ENCODE results near the gene SHMT2. TPM values are rescaled to one million over a fixed set of nuclear protein-coding genes. Genes with fewer than 3 reads are reported as not detected.

SHMT2 gene
- total and polyA plus RNA-seq, 9 of the 15 experiments (the other 6 are each of a cell fraction or from before 2014, with no cell fraction given): 46.1 to 319 (median 115) TPM

DNA sequence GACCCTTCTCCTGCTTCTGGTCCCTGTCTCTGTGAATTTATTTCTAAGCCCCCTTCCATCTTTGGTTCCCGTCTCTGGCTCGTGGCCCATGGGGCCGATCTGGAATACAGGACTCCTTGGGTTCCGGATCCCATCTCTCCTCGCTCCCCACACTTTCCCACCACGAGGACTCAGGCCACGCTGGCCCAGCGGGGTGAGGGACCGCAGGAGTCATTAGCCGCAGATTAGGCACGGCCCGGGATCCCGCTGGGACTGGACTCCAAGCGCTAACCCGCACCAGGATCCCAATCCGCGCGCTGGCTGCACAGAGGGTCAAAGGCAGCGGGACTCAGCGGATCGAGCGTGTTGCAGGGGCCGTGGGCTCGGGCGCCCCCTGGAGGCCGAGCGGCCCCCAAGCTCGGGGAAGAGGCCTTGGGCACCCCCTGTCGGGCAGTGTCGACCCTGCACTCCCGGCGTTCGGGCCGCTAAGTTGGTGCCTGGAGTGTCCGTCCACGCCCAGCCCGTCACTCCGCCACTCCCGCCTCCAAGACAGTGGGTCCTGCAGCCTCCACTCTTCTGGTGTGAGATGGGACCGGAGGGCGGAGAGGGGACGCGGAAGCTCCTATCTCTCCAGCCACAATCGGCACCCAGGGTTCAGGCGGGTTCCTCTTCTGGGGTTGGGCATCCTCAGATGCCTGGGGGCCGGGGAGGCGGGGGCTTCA is 9.5 kb downstream of the SHMT2 start (continued):
- TF ChIP-seq KLF16 (IDR thresholded peaks at IDR 0.05): peak; percentile 78
- TF ChIP-seq CTBP1 (IDR thresholded peaks at IDR 0.05; ENCODE audit: borderline replicate concordance): peak; percentile 93
- TF ChIP-seq SP1 (CRISPR knock-in tag; IDR thresholded peaks at IDR 0.05): peak; percentile 90
- TF ChIP-seq SAFB (IDR thresholded peaks at IDR 0.05; ENCODE audit: borderline replicate concordance, low read depth, low read length): 0 out of 2 replicates have a peak, but pooled peaks have one; percentile 53
- peak; percentile 55 for TF ChIP-seq BCOR (IDR thresholded peaks at IDR 0.05)
- no peak for TF ChIP-seq SNAPC5 (CRISPR knock-in tag; IDR thresholded peaks at IDR 0.05)
- TF ChIP-seq, protein P1, sequence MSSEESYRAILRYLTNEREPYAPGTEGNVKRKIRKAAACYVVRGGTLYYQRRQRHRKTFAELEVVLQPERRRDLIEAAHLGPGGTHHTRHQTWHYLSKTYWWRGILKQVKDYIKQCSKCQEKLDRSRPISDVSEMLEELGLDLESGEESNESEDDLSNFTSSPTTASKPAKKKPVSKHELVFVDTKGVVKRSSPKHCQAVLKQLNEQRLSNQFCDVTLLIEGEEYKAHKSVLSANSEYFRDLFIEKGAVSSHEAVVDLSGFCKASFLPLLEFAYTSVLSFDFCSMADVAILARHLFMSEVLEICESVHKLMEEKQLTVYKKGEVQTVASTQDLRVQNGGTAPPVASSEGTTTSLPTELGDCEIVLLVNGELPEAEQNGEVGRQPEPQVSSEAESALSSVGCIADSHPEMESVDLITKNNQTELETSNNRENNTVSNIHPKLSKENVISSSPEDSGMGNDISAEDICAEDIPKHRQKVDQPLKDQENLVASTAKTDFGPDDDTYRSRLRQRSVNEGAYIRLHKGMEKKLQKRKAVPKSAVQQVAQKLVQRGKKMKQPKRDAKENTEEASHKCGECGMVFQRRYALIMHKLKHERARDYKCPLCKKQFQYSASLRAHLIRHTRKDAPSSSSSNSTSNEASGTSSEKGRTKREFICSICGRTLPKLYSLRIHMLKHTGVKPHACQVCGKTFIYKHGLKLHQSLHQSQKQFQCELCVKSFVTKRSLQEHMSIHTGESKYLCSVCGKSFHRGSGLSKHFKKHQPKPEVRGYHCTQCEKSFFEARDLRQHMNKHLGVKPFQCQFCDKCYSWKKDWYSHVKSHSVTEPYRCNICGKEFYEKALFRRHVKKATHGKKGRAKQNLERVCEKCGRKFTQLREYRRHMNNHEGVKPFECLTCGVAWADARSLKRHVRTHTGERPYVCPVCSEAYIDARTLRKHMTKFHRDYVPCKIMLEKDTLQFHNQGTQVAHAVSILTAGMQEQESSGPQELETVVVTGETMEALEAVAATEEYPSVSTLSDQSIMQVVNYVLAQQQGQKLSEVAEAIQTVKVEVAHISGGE (CRISPR knock-in tag; IDR thresholded peaks at IDR 0.05): peak in 1 of 3 experiments; percentile 17; a peak in 1 of 6 replicates
- no peak for TF ChIP-seq ATF1 (CRISPR knock-in tag; IDR thresholded peaks at IDR 0.05)
- peak; percentile 52; the same call in 1 of the 2 replicates for TF ChIP-seq ATF1 (tag; IDR thresholded peaks at IDR 0.05)
- no peak for TF ChIP-seq NCOR1 (IDR thresholded peaks at IDR 0.05)
- no peak for TF ChIP-seq TEAD2 (tag; IDR thresholded peaks at IDR 0.05)
- TF ChIP-seq PHF8 (IDR thresholded peaks at IDR 0.05; ENCODE audit: borderline replicate concordance, low read length): peak; percentile 28; the same call in 1 of the 2 replicates
- peak; percentile 22; the same call in 1 of the 2 replicates for TF ChIP-seq ZNF24 (IDR thresholded peaks at IDR 0.05)
- TF ChIP-seq POLR2AphosphoS5 (IDR thresholded peaks at IDR 0.05; ENCODE audit: control insufficient read depth, insufficient read depth, low read depth, low read length): no peak
- peak; percentile 38; the same call in 1 of the 2 replicates for TF ChIP-seq NBN (IDR thresholded peaks at IDR 0.05; ENCODE audit: low read depth)
- 0 out of 2 replicates have a peak, but pooled peaks have one; percentile 34 for TF ChIP-seq HNRNPL (IDR thresholded peaks at IDR 0.05; ENCODE audit: low read depth, low read length)
- TF ChIP-seq NRF1 (conservative IDR thresholded peaks at IDR 0.05 in 1 of 2, IDR thresholded peaks at IDR 0.05 in 1 of 2): peak in 1 of 2 experiments; percentile 22; a peak in 1 of 4 replicates
- TF ChIP-seq LCOR (CRISPR knock-in tag; IDR thresholded peaks at IDR 0.05): peak; percentile 79
- TF ChIP-seq ARID1B (IDR thresholded peaks at IDR 0.05): no peak
- TF ChIP-seq ZNF263 (CRISPR knock-in tag; IDR thresholded peaks at IDR 0.05; ENCODE audit: borderline replicate concordance): peak; percentile 58; the same call in 1 of the 2 replicates
- TF ChIP-seq CCNT2 (IDR thresholded peaks at IDR 0.05; ENCODE audit: borderline replicate concordance, extremely low read depth, insufficient read length, low read depth, low read length): peak; percentile 84
- TF ChIP-seq RB1 (IDR thresholded peaks at IDR 0.05; ENCODE audit: low read depth): peak; percentile 97
- 0 out of 2 replicates have a peak, but pooled peaks have one; percentile 82 for TF ChIP-seq RBM14 (IDR thresholded peaks at IDR 0.05; ENCODE audit: borderline replicate concordance, insufficient read depth, low read depth, low read length)
- peak; percentile 46 for TF ChIP-seq PCBP1 (IDR thresholded peaks at IDR 0.05; ENCODE audit: low read depth, low read length, poor library complexity, severe bottlenecking)
- TF ChIP-seq L3MBTL2 (IDR thresholded peaks at IDR 0.05): peak; percentile 57; the same call in 1 of the 2 replicates
- TF ChIP-seq SIN3B (IDR thresholded peaks at IDR 0.05; ENCODE audit: low read depth): peak; percentile 20; the same call in 1 of the 2 replicates

All from K562 (cell line).